Stimulated activated CD8-positive, alpha-beta memory T cell treated with anti-CD3 and anti-CD28 coated beads, Interleukin-15, amount 100 ng/mL, for 24 hours (primary cell): ENCODE results near the gene BCAT1.

Source experiments
- DNase-seq: peaks from one replicate; pipeline ENCODE4 v3.0.0-alpha.2; 2020; ENCODE audit warnings: low read depth

Gene BCAT1

GRCh38 chr12:24948757-24949722, at the start of gene BCAT1:
TSS of gene BCAT1 (minus strand) at chr12:24949101. CDS start at chr12:24948932, 169 bp downstream.
- peak; percentile 18 for DNase-seq

GRCh38 chr12:24997970-24998582, 49.2 kb upstream of the BCAT1 start:
- DNase-seq, result no peak

- DNase-seq, result no peak
These were observed 48.6 kb upstream of the BCAT1 start for GRCh38 chr12:24997496-24997895.

GRCh38 chr12:24996820-24997219, 47.9 kb upstream of the BCAT1 start:
- DNase-seq, result no peak

- DNase-seq, result no peak
These were observed 47.3 kb upstream of the BCAT1 start for GRCh38 chr12:24996102-24996797.

GRCh38 chr12:24993793-24994192, 44.9 kb upstream of the BCAT1 start:
- no peak for DNase-seq

GRCh38 chr12:24991209-24992049, 42.5 kb upstream of the BCAT1 start:
- no peak for DNase-seq

GRCh38 chr12:24989216-24989615, 40.3 kb upstream of the BCAT1 start:
- no peak for DNase-seq

GRCh38 chr12:24982250-24982649, 33.3 kb upstream of the BCAT1 start:
- no peak for DNase-seq

GRCh38 chr12:24979976-24980730, 31.3 kb upstream of the BCAT1 start:
- DNase-seq, result no peak

GRCh38 chr12:24979329-24979728, 30.4 kb upstream of the BCAT1 start:
- DNase-seq, result no peak

- DNase-seq, result no peak
These were observed 28.8 kb upstream of the BCAT1 start for GRCh38 chr12:24977711-24978110.

GRCh38 chr12:24977060-24977459, 28.2 kb upstream of the BCAT1 start:
- DNase-seq, result no peak

- DNase-seq, result no peak
These were observed 26.5 kb upstream of the BCAT1 start for GRCh38 chr12:24975425-24975824.

- no peak for DNase-seq
These were observed 25.3 kb upstream of the BCAT1 start for GRCh38 chr12:24974216-24974615.

GRCh38 chr12:24972078-24972477, 23.2 kb upstream of the BCAT1 start:
- DNase-seq, result no peak

GRCh38 chr12:24970177-24970576, 21.3 kb upstream of the BCAT1 start:
- no peak for DNase-seq

- DNase-seq, result no peak
These were observed 18.2 kb upstream of the BCAT1 start for GRCh38 chr12:24966951-24967564.

- no peak for DNase-seq
These were observed 15.4 kb upstream of the BCAT1 start for GRCh38 chr12:24964342-24964741.

- peak; percentile 6 for DNase-seq
These were observed 11.4 kb upstream of the BCAT1 start for GRCh38 chr12:24960222-24960855.
